Measurements from ENCODE around the gene ARL8B. TPM values are rescaled to one million over a fixed set of nuclear protein-coding genes. Genes with fewer than 3 reads are reported as not detected.
A peak's percentile ranks its signal among the peaks of the same experiment; 100 is the strongest.

The ARL8B gene
- total and polyA plus RNA-seq, 9 of the 15 experiments (the other 6 are each of a cell fraction or from before 2014, with no cell fraction given), result 28.5 to 99.4 (median 77.2) TPM

GRCh38 chr3:5210926-5211325 lies 88.8 kb downstream of the ARL8B start:
- intact Hi-C loops (cut with micrococcal nuclease) (no loop called here), in situ Hi-C loops (cut with MboI) (no loop called here)
- H4K20me1 ChIP-seq (replicated peaks; ENCODE audit: control insufficient read depth, insufficient read depth, low read length), result no peaks in the 10 kb centered on the region
- POLR2A ChIA-PET, result interaction anchor here (0.7 to 1.2 kb wide), 4 partner anchors 9 to 473 kb away, joined by 3 to 5 read pairs (median 3); no protein-coding TSS in a partner anchor
- no peak overlapping the region for H2AFZ ChIP-seq (ENCODE audit: low read depth, low read length)
- no peak for TF ChIP-seq ELF1 (tag; IDR thresholded peaks at IDR 0.05)
- no peak for TF ChIP-seq ILK (tag; IDR thresholded peaks at IDR 0.05; ENCODE audit: borderline replicate concordance, low read depth)
- TF ChIP-seq MAFG (tag; conservative IDR thresholded peaks at IDR 0.05), result 0 out of 2 replicates have a peak, but pooled peaks have one; percentile 9
- H3K79me2 ChIP-seq (ENCODE audit: control insufficient read depth, insufficient read depth, low read length), result no peaks in the 10 kb centered on the region
- 96% methylated on average over 5 of the region's 5 CpGs for WGBS (ENCODE audit: insufficient coverage, low coverage, missing lambda C conversion rate)
- H3K36me3 ChIP-seq (ENCODE audit: control insufficient read depth, insufficient read depth, low read length), result peaks cover 92% of the 10 kb centered on the region
- no peak for ATAC-seq
- no peak overlapping the region for H3K27ac ChIP-seq (ENCODE audit: extremely low read depth, low read depth, low read length)
- FAIRE-seq, result no peak
- no peaks in the 10 kb centered on the region for H3K9me3 ChIP-seq (replicated peaks; ENCODE audit: control insufficient read depth, insufficient read depth, low read depth, low read length)
- H3K4me1 ChIP-seq (replicated peaks in 1 of 2; ENCODE audit: control insufficient read depth in 2 of 2, insufficient read depth in 2 of 2, low read length in 2 of 2), result no peaks in the 10 kb centered on the region
- no peak overlapping the region for H3K4me2 ChIP-seq (ENCODE audit: insufficient read depth, low read length)
- H3K4me3 ChIP-seq, result no peak overlapping the region
- no peak overlapping the region for H3K9ac ChIP-seq (ENCODE audit: insufficient read depth in 1 of 2, low read depth in 2 of 2, low read length in 2 of 2)
- no peaks in the 10 kb centered on the region for H3K9me1 ChIP-seq (ENCODE audit: control insufficient read depth, insufficient read depth, low read length)
- no TSS peak for BruUV-seq (replicated peaks)
- H3K27me3 ChIP-seq (ENCODE audit: control insufficient read depth in 2 of 2, insufficient read depth in 2 of 2, low read length in 2 of 2), result no peaks in the 10 kb centered on the region
- DNase-seq (ENCODE audit: extremely low read depth in 1 of 4, low spot score in 3 of 4), result no peak
- CTCF ChIA-PET (ENCODE audit: low intra/inter-chr PET ratio), result no interaction called here

- H3K79me2 ChIP-seq (ENCODE audit: control insufficient read depth, insufficient read depth, low read length), result no peaks in the 10 kb centered on the region
- intact Hi-C loops (cut with micrococcal nuclease), result no loop called here
- no peak overlapping the region for H3K4me2 ChIP-seq (ENCODE audit: insufficient read depth, low read length)
- H3K27me3 ChIP-seq (ENCODE audit: control insufficient read depth in 2 of 2, insufficient read depth in 2 of 2, low read length in 2 of 2), result no peaks in the 10 kb centered on the region
- H3K36me3 ChIP-seq (ENCODE audit: control insufficient read depth, insufficient read depth, low read length), result peaks cover 93% of the 10 kb centered on the region
- no peak overlapping the region for H2AFZ ChIP-seq (ENCODE audit: low read depth, low read length)
- H3K27ac ChIP-seq (ENCODE audit: extremely low read depth, low read depth, low read length), result no peak overlapping the region
- FAIRE-seq (no peak), ATAC-seq (no peak; the same call in 2 of the 3 replicates), DNase-seq (ENCODE audit: extremely low read depth in 1 of 4, low spot score in 3 of 4) (no peak)
- no TSS peak for BruUV-seq (replicated peaks)
- H4K20me1 ChIP-seq (replicated peaks; ENCODE audit: control insufficient read depth, insufficient read depth, low read length), result no peaks in the 10 kb centered on the region
- in situ Hi-C loops (cut with MboI), result no loop called here
- H3K9me1 ChIP-seq (ENCODE audit: control insufficient read depth, insufficient read depth, low read length), result no peaks in the 10 kb centered on the region
- POLR2A ChIA-PET, result interaction anchor here (1.0 kb wide), 1 partner anchor 9 kb away, joined by 4 read pairs; no protein-coding TSS in a partner anchor
- H3K4me3 ChIP-seq, result no peak overlapping the region
- 87% methylated on average over 9 of the region's 9 CpGs for WGBS (ENCODE audit: insufficient coverage, low coverage, missing lambda C conversion rate)
- no peaks in the 10 kb centered on the region for H3K4me1 ChIP-seq (replicated peaks in 1 of 2; ENCODE audit: control insufficient read depth in 2 of 2, insufficient read depth in 2 of 2, low read length in 2 of 2)
- no peaks in the 10 kb centered on the region for H3K9me3 ChIP-seq (replicated peaks; ENCODE audit: control insufficient read depth, insufficient read depth, low read depth, low read length)
- CTCF ChIA-PET (ENCODE audit: low intra/inter-chr PET ratio), result no interaction called here
- no peak overlapping the region for H3K9ac ChIP-seq (ENCODE audit: insufficient read depth in 1 of 2, low read depth in 2 of 2, low read length in 2 of 2)
- TF ChIP-seq BCLAF1 (IDR thresholded peaks at IDR 0.05; ENCODE audit: borderline replicate concordance in 1 of 2, control insufficient read depth in 1 of 2, low read depth in 2 of 2, low read length in 1 of 2) (no peak), PKNOX1 (IDR thresholded peaks at IDR 0.05) (0 out of 2 replicates have a peak, but pooled peaks have one; percentile 54), KLF13 (tag; IDR thresholded peaks at IDR 0.05; ENCODE audit: borderline replicate concordance, low read depth) (no peak)
Measured at GRCh38 chr3:5212628-5213573, 90.8 kb downstream of the ARL8B start.

Data from K562 (cell line).